HG03060 (cell line): ENCODE data around the gene DDX56.

Experiments used
- ATAC-seq: cut with Tn5 transposase; IDR thresholded peaks from one replicate; pipeline ENCODE4 v1.9.1; 2021; ENCODE audit warnings: low read depth, moderate number of reproducible peaks; ENCODE audit not compliant: unreplicated experiment

The DDX56 gene

GRCh38 chr7:44537442-44537841 is 36.3 kb downstream of the DDX56 start:
- no peak for ATAC-seq

- ATAC-seq = no peak
Measured at GRCh38 chr7:44536090-44536489, 37.6 kb downstream of the DDX56 start.

- no peak for ATAC-seq
Measured at GRCh38 chr7:44535348-44536064, 38.2 kb downstream of the DDX56 start.

- no peak for ATAC-seq
Measured at GRCh38 chr7:44534501-44534900, 39.2 kb downstream of the DDX56 start.

- no peak for ATAC-seq
Measured at GRCh38 chr7:44534087-44534486, 39.6 kb downstream of the DDX56 start.

- ATAC-seq = no peak
Measured at GRCh38 chr7:44533301-44534055, 40.2 kb downstream of the DDX56 start.

- ATAC-seq = no peak
Measured at GRCh38 chr7:44531421-44532380, 42.0 kb downstream of the DDX56 start.

GRCh38 chr7:44530990-44531389 is 42.7 kb downstream of the DDX56 start:
- no peak for ATAC-seq

GRCh38 chr7:44524811-44525388 is 48.8 kb downstream of the DDX56 start:
- ATAC-seq = no peak

- no peak for ATAC-seq
Measured at GRCh38 chr7:44522315-44522714, 51.4 kb downstream of the DDX56 start.

- ATAC-seq = no peak
Measured at GRCh38 chr7:44521347-44522095, 52.2 kb downstream of the DDX56 start.

GRCh38 chr7:44520574-44520973 is 53.1 kb downstream of the DDX56 start:
- no peak for ATAC-seq

GRCh38 chr7:44519546-44519945 is 54.2 kb downstream of the DDX56 start:
- no peak for ATAC-seq

GRCh38 chr7:44518761-44519160 is 54.9 kb downstream of the DDX56 start:
- ATAC-seq = no peak

- ATAC-seq = no peak
Measured at GRCh38 chr7:44517175-44517574, 56.5 kb downstream of the DDX56 start.
